ENCODE results near the gene UBQLNL.

DNA sequence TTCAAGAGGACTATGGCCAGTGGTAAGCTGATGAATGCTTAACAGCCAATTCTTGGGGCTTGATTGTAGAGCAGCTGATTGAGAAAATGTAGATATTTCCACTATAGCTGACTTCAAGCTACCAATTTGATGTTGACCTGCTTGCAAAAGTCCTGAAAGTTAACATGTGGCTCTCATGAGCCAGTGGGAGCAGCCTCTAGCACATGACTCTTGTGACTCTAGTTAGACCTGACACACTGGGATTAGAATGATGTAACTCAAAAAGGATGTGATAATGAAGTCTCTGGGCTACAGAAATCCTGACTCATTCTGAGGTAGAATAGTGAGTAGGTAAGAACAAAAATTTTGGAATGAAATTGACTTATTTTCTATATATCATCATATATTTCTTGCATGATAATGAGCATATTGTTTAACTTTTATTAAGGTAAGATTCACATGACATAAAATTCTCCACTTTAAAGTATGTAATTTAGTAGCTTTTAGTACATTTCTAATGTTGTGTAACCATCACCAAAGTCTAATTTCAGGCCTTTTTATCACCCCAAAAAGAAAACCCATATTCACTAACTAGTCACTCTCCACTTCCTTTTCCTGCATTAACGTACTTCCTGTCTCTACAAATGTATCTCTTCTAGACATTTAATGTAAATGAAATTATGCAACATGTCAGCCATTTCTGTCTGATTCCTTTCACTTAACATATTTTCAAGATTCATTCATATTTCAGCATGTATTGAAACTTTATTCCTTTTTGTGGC, 47.9 kb upstream of the UBQLNL start:
- TF ChIP-seq EP300 (IDR thresholded peaks at IDR 0.05) (no peak), POLR2A (IDR thresholded peaks at IDR 0.05) (no peak)
- TF ChIP-seq, protein P1, sequence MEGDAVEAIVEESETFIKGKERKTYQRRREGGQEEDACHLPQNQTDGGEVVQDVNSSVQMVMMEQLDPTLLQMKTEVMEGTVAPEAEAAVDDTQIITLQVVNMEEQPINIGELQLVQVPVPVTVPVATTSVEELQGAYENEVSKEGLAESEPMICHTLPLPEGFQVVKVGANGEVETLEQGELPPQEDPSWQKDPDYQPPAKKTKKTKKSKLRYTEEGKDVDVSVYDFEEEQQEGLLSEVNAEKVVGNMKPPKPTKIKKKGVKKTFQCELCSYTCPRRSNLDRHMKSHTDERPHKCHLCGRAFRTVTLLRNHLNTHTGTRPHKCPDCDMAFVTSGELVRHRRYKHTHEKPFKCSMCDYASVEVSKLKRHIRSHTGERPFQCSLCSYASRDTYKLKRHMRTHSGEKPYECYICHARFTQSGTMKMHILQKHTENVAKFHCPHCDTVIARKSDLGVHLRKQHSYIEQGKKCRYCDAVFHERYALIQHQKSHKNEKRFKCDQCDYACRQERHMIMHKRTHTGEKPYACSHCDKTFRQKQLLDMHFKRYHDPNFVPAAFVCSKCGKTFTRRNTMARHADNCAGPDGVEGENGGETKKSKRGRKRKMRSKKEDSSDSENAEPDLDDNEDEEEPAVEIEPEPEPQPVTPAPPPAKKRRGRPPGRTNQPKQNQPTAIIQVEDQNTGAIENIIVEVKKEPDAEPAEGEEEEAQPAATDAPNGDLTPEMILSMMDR (IDR thresholded peaks at IDR 0.05), result no peak
